ENCODE measurements around the gene CDK5RAP3.

DNA sequence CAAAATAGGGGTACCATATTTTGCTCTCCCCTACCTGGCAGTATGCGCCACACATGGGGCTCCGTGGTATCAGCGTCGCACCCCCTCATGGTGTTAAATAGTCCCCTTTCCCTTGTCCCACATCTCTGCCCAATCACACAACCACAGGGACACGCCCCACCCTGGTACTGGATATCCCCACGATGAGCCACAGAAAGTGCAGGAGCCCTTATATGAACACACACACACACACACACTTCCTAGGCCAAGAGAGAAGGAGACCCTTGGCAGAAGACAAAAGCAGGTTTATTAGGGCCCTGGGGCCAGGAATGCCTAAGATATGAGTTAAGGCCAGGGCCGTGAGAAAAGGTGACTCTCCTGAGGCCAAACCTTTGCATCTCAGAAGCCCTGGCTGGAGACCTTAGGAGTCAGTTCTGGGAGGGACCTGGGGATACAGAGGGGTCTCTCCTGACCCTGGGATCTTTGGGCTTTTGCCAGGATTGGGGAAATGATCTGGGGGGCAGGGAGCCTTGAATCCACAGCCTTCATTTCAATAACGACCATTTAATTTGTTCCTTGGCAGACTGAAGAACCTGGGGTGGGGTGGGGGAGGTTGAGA lies 55.1 kb downstream of the CDK5RAP3 start:
- TF ChIP-seq, protein P1, sequence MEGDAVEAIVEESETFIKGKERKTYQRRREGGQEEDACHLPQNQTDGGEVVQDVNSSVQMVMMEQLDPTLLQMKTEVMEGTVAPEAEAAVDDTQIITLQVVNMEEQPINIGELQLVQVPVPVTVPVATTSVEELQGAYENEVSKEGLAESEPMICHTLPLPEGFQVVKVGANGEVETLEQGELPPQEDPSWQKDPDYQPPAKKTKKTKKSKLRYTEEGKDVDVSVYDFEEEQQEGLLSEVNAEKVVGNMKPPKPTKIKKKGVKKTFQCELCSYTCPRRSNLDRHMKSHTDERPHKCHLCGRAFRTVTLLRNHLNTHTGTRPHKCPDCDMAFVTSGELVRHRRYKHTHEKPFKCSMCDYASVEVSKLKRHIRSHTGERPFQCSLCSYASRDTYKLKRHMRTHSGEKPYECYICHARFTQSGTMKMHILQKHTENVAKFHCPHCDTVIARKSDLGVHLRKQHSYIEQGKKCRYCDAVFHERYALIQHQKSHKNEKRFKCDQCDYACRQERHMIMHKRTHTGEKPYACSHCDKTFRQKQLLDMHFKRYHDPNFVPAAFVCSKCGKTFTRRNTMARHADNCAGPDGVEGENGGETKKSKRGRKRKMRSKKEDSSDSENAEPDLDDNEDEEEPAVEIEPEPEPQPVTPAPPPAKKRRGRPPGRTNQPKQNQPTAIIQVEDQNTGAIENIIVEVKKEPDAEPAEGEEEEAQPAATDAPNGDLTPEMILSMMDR (IDR thresholded peaks at IDR 0.05) = no peak
- no peak for TF ChIP-seq POLR2A (IDR thresholded peaks at IDR 0.05)
- no peak for TF ChIP-seq POLR2AphosphoS5 (IDR thresholded peaks at IDR 0.05)

Measured in gastroesophageal sphincter (tissue), 3 donors.